Fibroblast of the conjunctiva (primary cell): ENCODE measurements around the gene EMP3.

Source experiments
- DNase-seq: peaks from one replicate; pipeline ENCODE4 v3.0.0-alpha.2; 2010; ENCODE audit warnings: low read depth

EMP3 gene

GRCh38 chr19:48379058-48379457 lies 53.7 kb downstream of the EMP3 start:
- DNase-seq = no peak
